ENCODE results near the gene ANKH. TPM values are rescaled to one million over a fixed set of nuclear protein-coding genes. Genes with fewer than 3 reads are reported as not detected.
A peak's percentile ranks its signal among the peaks of the same experiment; 100 is the strongest.

The ANKH gene
- total and polyA plus RNA-seq, 2 of the 13 experiments (the other 11 are each of a cell fraction or from before 2014, with no cell fraction given) = 25.0 to 36.0 TPM

- TF ChIP-seq SKI (IDR thresholded peaks at IDR 0.05; ENCODE audit: partially characterized antibody) (peak; percentile 67), RXRA (CRISPR knock-in tag; IDR thresholded peaks at IDR 0.05) (peak; percentile 48), TAF15 (IDR thresholded peaks at IDR 0.05; ENCODE audit: low read depth, low read length, poor library complexity, severe bottlenecking) (no peak), GATAD2A (CRISPR knock-in tag; IDR thresholded peaks at IDR 0.05) (no peak), ZZZ3 (CRISPR knock-in tag; IDR thresholded peaks at IDR 0.05; ENCODE audit: borderline replicate concordance) (no peak; the same call in none of the 2 replicates), ZNF687 (CRISPR knock-in tag; IDR thresholded peaks at IDR 0.05) (peak; percentile 98), SAFB2 (CRISPR knock-in tag; IDR thresholded peaks at IDR 0.05; ENCODE audit: borderline replicate concordance, low read depth) (peak; percentile 83), ATRX (CRISPR knock-in tag; IDR thresholded peaks at IDR 0.05; ENCODE audit: borderline replicate concordance) (no peak), MEF2D (CRISPR knock-in tag; IDR thresholded peaks at IDR 0.05) (0 out of 2 replicates have a peak, but pooled peaks have one; percentile 51), SRY (CRISPR knock-in tag; IDR thresholded peaks at IDR 0.05) (no peak; the same call in none of the 2 replicates), KDM4B (CRISPR knock-in tag; IDR thresholded peaks at IDR 0.05) (0 out of 2 replicates have a peak, but pooled peaks have one; percentile 63), ZSCAN30 (CRISPR knock-in tag; IDR thresholded peaks at IDR 0.05) (peak; percentile 49; the same call in 1 of the 2 replicates), ZNF563 (CRISPR knock-in tag; IDR thresholded peaks at IDR 0.05) (peak; percentile 87; the same call in 1 of the 2 replicates), ZSCAN31 (CRISPR knock-in tag; IDR thresholded peaks at IDR 0.05; ENCODE audit: low read depth) (peak; percentile 47; the same call in 1 of the 2 replicates), ATF7-NPFF (CRISPR knock-in tag; IDR thresholded peaks at IDR 0.05; ENCODE audit: low read depth) (peak; percentile 96), CC2D1A (CRISPR knock-in tag; IDR thresholded peaks at IDR 0.05) (no peak), ZKSCAN1 (IDR thresholded peaks at IDR 0.05; ENCODE audit: low read length) (no peak), FOXK1 (CRISPR knock-in tag; IDR thresholded peaks at IDR 0.05; ENCODE audit: borderline replicate concordance, low read depth) (peak; percentile 36; the same call in 1 of the 2 replicates)
- TF ChIP-seq, protein P1, sequence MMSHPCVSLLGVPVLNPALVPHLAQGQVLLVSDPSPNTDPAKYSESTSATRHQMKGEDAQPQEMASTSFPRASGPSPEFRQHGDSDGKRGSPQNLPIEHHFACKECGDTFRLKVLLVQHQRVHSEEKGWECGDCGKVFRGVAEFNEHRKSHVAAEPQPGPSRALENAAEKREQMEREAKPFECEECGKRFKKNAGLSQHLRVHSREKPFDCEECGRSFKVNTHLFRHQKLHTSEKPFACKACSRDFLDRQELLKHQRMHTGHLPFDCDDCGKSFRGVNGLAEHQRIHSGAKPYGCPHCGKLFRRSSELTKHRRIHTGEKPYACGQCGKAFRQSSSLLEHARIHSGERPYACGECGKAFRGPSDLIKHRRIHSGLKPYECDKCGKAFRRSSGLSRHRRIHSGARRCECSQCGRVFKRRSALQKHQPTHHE (CRISPR knock-in tag; IDR thresholded peaks at IDR 0.05; ENCODE audit: borderline replicate concordance) = peak; percentile 71
- TF ChIP-seq, protein P2, sequence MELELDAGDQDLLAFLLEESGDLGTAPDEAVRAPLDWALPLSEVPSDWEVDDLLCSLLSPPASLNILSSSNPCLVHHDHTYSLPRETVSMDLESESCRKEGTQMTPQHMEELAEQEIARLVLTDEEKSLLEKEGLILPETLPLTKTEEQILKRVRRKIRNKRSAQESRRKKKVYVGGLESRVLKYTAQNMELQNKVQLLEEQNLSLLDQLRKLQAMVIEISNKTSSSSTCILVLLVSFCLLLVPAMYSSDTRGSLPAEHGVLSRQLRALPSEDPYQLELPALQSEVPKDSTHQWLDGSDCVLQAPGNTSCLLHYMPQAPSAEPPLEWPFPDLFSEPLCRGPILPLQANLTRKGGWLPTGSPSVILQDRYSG (CRISPR knock-in tag; IDR thresholded peaks at IDR 0.05) = no peak
- TF ChIP-seq, protein P3, sequence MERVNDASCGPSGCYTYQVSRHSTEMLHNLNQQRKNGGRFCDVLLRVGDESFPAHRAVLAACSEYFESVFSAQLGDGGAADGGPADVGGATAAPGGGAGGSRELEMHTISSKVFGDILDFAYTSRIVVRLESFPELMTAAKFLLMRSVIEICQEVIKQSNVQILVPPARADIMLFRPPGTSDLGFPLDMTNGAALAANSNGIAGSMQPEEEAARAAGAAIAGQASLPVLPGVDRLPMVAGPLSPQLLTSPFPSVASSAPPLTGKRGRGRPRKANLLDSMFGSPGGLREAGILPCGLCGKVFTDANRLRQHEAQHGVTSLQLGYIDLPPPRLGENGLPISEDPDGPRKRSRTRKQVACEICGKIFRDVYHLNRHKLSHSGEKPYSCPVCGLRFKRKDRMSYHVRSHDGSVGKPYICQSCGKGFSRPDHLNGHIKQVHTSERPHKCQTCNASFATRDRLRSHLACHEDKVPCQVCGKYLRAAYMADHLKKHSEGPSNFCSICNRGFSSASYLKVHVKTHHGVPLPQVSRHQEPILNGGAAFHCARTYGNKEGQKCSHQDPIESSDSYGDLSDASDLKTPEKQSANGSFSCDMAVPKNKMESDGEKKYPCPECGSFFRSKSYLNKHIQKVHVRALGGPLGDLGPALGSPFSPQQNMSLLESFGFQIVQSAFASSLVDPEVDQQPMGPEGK (CRISPR knock-in tag; IDR thresholded peaks at IDR 0.05) = no peak
Measured at GRCh38 chr5:14664270-14665100, 207.1 kb downstream of the ANKH start, which contains the start of gene OTULIN (continued).
